Activated T-cell treated with anti-CD3 and anti-CD28 coated beads for 24 hours (primary cell): ENCODE data around the gene RPS6KA6.
"Not testable (repeated sequence)": the region's sequence is repeated elsewhere in the genome, so short reads cannot be mapped to it uniquely, and the experiment has no call there.

Experiments used
- DNase-seq: peaks from one replicate; pipeline ENCODE4 v3.0.0-alpha.2; 2020; ENCODE audit warnings: low read depth

Gene RPS6KA6

DNA sequence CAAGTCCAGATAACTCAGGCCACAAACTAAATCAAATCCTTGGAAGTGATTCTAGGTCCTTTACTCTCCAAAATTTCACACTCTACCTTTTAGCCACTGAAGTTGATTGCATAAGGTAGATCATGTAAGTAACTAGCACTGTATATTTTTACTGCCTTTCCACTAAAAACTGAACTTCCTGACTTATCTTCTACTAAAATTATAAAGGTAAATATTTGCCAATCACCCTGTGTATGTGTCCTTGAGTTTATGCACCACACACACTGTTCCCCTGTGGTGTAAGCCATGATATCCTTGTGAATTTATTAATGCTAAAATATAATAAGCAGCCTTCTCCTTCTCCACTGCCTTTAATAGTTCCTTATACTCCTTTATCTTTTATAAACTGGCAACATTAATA, 25.6 kb downstream of the RPS6KA6 start:
- no peak for DNase-seq

- no peak for DNase-seq
These were observed 26.4 kb downstream of the RPS6KA6 start for GRCh38 chrX:84161641-84162040.

DNA sequence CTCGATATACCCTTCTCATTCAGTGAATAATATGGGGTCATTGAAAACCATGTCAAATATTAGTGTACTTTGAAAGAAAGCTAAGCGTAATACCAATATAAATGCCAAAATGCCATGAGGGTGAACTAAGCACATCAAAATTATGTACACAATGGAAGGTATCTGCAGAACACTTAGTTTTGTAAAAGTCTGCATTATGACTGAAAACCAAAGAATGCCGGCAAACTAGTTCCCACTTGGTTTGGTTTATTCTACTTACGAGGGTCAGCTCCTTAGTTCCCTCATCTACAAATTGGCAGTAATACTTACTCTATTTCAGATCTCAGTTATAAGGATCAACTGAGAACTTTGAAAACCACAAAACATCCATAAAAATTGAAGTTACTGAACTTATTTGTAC, 27.3 kb downstream of the RPS6KA6 start:
- no peak for DNase-seq

GRCh38 chrX:84156821-84157220, 31.2 kb downstream of the RPS6KA6 start:
- DNase-seq, result no peak

- no peak for DNase-seq
These were observed 32.1 kb downstream of the RPS6KA6 start for GRCh38 chrX:84155938-84156337.

DNA sequence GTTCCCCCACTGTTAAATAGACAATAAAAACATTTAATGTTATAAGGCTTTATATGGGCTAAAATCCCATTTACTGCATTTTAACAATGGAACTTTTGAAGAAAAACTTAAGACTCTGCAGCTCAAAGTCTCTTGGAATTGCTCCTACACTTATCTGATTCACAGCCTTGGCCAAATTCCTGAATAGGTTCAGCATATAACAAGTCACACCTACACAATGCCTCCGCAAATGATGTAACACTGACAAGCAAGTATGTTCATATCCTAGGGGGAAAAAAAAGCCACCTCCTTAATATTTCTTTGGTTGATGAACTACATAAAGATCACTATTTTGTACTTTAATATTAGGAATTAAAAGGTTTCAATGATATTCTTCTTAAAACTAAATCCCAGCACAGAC, 34.5 kb downstream of the RPS6KA6 start:
- no peak for DNase-seq

DNA sequence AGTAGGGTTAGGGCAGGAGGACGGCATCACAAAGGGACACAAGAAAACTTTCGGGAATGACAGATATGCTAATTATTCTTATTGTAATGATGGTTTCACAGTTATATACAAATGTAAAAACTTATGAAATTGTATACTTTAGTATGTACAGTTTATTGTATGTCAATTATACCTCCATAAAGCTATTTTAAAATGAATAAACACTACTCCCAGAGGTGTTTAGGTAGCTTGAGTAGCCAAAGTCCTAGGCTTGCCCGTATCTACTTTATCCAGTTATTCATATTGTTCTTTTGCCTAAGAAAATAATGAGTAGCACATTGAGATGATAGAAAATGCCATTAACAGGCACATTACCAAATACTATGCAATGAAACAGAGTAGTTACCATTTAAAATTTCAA, 43.0 kb downstream of the RPS6KA6 start:
- no peak for DNase-seq

DNA sequence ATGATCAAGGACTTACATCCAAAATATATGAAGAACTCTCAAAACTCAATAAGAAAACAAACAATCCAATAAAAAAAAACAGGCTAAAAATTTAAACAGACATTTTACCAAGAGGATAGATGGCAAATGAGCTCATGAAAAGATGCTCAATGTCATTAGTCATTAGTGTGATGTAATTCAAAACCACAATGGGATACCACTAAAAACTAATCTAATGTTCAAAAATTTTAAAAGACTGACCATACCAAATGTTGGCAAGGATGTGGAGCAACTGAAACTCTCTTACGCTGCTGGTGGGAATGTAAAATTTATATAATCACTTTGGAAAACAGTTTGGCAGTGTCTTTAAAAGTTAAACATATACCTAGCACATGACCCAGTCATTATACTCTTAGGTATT, 43.7 kb downstream of the RPS6KA6 start:
- no peak for DNase-seq

GRCh38 chrX:84133023-84133422, 55.0 kb downstream of the RPS6KA6 start:
- DNase-seq, result no peak

- DNase-seq, result no peak
These were observed 64.4 kb downstream of the RPS6KA6 start for GRCh38 chrX:84123585-84123984.

- no peak for DNase-seq
These were observed 69.2 kb downstream of the RPS6KA6 start for GRCh38 chrX:84118769-84119168.

DNA sequence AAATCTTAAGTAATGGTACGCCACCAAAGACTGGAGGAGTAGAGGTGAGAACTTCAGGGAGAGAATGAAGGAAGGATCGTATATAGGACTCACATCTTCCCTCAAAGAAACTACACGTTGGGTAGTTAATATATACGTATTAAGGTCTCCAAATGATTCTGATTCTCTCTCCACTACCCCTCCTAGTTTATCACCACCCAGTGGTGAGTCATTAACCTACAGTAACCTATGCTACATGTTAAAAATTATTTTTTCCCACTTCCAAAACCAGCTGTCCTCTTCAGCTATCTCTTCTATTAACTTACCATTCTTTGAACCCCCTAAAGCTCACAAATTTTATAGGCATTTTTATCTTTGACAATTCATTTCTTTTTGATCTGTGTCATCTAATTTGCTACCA, 69.7 kb downstream of the RPS6KA6 start:
- DNase-seq, result no peak

DNA sequence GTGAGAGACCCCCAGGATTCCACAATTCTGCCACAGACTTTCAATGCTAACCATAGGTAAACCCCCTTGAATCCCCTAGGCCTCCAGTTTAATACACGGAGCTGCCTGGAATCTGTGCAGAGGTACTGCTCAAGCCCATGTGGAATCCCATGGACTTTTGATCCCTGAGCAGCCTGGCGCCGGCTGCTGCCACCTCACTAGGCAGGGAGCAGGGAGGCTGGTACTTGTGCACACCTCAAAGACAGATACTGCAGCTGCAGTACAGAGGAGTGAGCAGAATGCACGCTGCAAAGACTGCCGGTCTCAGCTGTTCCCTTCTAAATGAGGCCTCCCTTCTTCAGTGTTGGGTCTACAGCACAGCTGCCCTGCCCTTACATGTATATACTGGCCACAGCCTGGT, 79.4 kb downstream of the RPS6KA6 start:
- DNase-seq, result no peak

- DNase-seq, result no peak
These were observed 88.9 kb downstream of the RPS6KA6 start for GRCh38 chrX:84099120-84099519.

DNA sequence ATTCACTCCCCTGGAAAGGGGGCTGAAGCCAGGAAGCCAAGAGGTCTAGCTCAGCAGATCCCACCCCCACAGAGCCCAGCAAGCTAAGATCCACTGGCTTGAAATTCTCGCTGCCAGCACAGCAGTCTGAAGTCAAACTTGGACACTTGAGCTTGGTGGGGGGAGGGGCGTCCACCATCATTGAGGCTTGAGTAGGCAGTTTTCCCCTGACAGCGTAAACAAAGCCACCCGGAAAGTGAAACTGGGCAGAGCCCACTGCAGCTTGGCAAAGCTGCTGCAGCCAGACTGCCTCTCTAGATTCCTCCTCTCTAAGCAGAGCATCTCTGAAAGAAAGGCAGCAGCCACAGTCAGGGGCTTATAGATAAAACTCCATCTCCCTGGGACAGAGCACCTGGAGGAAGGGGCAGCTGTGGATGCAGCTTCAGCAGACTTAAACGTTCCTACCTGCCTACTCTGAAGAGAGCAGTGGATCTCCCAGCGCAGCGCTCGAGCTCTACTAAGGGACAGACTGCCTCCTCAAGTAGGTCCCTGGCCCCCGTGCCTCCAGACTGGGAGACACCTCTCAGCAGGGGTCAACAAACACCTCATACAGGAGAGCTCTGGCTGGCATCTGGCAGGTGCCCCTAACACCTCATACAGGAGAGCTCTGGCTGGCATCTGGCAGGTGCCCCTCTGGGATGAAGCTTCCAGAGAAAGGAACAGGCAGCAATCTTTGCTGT, 108.4 kb downstream of the RPS6KA6 start:
- DNase-seq, result not testable (repeated sequence)

GRCh38 chrX:84078991-84079390, 109.0 kb downstream of the RPS6KA6 start:
- DNase-seq, result no peak

DNA sequence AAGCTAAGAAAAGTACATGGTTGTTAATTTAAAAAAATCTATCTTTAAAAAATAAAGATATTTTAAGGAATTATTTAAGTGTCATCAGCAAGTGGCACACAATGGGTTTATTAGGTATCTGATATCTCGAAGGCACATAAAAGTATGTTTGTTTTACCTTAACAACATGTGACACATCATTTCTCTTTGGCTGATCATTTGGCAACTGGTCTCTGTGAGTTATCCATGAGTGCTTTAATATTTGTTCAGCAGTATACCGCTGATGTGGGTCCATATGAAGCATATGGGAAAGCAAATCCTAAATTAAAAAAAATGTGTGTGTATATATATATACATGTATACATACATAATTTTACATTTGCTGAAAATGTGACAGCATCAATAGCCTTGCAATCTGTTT, 123.2 kb downstream of the RPS6KA6 start:
- DNase-seq, result no peak

DNA sequence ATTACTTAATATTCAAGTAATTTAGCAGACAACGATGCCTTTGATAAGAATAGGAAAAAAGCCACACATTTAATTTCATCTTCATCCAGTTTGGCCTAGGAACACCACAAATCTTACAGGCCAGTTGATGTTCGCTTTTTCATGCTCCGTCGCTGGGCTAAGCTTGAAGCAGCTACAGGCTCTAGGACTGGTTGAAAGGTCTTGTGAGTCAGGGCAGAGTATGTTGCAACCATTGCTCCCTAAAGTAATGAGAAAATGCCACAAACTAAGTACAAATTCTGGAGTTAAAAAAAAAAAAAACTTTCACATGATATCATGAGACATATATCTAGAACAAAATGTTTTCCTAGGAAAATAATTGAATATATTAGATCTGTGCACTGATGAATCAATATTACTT, 123.8 kb downstream of the RPS6KA6 start:
- DNase-seq, result no peak

- no peak for DNase-seq
These were observed 140.7 kb downstream of the RPS6KA6 start for GRCh38 chrX:84047339-84047738.

DNA sequence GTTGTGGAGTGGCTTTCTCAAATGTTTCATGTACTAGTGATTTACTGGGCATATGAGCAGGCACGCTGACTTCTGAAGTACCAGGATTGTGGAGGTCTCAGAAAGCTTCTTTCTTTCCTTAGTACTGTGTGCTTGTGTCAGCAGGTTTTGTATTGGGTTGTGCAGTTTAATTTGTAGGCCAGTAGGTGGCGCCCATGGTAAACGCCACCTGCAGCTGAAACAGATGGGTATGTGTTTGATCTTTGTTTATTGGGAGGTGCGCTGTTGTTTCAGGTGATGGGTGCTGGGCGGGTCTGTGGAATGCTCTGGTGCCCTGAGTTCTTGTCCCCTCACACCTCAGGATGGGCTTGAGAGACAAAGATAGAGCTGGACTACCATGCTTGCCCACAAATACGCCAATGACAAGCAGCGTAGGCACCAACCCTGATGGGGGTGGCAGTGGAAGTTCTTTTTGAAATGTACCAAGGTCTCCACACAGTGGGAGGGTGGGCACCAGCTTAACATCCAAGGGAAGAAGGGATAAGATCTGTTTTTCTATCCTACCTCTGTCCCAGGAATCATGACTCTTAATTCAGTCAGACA, 141.5 kb downstream of the RPS6KA6 start:
- DNase-seq, result no peak

DNA sequence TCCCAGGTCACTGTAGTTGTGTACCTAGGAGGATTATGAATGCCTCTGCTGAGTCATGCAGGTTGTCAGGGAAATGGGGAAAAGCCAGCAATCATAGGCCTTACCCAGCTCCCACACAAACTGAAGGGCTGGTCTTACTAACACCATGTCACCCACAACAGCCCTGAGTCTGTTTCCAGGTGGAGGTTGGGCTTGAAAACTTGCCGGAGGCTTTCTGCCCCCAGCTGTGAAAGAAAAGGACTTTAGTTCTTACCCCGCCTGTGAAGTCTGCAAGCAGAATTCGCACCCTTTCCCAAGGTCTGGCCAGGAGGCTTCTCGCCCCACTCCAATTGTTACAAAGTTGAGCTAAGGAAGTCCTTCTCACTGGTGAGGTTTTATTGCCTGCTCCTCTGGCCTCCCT, 143.9 kb downstream of the RPS6KA6 start:
- DNase-seq, result no peak
